NAMALWA (cell line): ENCODE results near the gene OPTC.
"Not testable (repeated sequence)": the region's sequence is repeated elsewhere in the genome, so short reads cannot be mapped to it uniquely, and the experiment has no call there.

Experiments
- DNase-seq: peaks from one replicate; pipeline ENCODE4 v3.0.0-alpha.2; 2015; ENCODE audit warnings: low spot score

The OPTC gene

GRCh38 chr1:203517426-203518110 lies 23.6 kb downstream of the OPTC start:
- DNase-seq = no peak

- DNase-seq = not testable (repeated sequence)
Measured at GRCh38 chr1:203518139-203518538, 24.2 kb downstream of the OPTC start.

- DNase-seq = no peak
Measured at GRCh38 chr1:203518541-203518940, 24.6 kb downstream of the OPTC start.

- DNase-seq = no peak
Measured at GRCh38 chr1:203519053-203519840, 25.3 kb downstream of the OPTC start.

GRCh38 chr1:203519896-203520295 lies 25.9 kb downstream of the OPTC start:
- no peak for DNase-seq

- DNase-seq = no peak
Measured at GRCh38 chr1:203520315-203520714, 26.4 kb downstream of the OPTC start.

GRCh38 chr1:203521074-203521794 lies 27.3 kb downstream of the OPTC start:
- no peak for DNase-seq

DNA sequence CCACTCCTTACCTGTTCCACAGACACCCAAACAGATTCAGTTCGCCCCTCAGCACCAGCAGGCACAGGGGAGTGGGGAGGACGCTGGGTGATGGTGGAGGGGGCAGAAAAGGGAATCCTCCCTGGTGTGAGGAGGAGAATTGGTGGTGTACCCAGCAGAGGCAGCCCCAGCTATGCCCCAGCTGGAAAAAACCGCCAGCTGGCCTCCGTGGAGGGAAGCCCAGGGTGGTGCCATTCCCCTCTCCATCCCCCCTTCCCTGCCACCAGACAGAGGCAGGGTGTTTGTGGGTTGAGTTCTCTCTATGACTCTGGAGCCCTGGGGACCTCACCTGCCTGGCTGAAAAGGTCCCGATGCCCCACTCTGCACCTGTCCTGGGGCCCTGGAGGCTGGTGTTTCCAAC lies 27.9 kb downstream of the OPTC start:
- DNase-seq = no peak

GRCh38 chr1:203522237-203522636 lies 28.3 kb downstream of the OPTC start:
- DNase-seq = no peak

GRCh38 chr1:203523667-203524066 lies 29.7 kb downstream of the OPTC start:
- DNase-seq = no peak

DNA sequence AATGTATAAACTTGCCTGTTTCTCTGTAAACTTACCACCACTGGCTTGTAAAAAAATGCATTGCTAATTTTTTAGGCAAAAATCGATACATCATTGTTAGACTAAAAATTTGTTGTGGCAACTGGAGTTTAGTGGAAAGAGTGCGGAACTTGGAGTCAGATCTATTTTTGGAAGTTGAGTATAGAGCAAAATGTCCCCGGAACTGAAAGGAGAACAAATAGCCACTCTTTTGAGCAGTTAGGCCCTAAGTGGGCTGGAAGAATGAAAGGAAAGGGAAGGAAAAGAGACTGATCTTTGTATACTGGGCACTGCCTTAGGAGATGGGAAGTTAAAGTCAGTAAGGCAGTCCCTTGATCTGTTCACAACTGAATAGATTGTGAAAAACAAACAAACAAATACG lies 30.2 kb downstream of the OPTC start:
- DNase-seq = no peak

DNA sequence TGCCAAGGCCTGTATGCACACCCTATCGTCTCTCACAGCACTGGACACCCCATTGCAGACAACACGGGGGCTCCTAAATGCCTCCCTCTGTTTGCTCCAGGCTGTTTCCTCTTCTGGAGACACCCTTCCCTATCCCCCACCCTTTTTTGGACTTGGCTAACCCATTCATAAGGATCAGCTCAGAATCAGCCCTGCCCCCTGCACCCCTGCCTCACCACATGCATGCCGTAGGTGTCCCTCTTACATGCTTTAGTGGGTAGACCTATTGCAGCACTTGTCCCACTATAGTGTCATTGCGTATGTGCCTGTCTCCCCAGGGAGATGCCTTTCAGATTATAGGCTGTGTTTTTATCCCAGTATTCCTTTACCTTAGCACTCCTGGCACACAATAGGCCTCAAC lies 30.9 kb downstream of the OPTC start:
- no peak for DNase-seq

DNA sequence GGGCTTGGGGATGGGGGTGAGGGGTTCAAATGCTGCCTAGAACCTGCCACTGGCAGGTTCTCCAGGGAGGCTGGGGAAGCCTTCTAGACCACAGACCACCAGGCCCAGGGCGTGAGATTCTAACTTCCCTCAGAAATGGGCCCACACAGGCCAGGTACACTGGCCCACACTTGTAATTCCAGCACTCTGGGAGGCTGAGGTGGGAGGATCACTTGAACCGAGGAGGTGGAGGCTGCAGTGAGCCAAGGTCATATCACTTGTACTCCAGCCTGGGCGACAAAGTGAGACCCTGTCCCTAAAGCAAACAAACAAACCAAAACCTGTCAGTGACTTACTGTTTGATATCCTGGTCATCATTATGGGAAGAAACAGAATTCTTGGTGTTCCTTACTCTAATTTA lies 31.7 kb downstream of the OPTC start:
- no peak for DNase-seq

DNA sequence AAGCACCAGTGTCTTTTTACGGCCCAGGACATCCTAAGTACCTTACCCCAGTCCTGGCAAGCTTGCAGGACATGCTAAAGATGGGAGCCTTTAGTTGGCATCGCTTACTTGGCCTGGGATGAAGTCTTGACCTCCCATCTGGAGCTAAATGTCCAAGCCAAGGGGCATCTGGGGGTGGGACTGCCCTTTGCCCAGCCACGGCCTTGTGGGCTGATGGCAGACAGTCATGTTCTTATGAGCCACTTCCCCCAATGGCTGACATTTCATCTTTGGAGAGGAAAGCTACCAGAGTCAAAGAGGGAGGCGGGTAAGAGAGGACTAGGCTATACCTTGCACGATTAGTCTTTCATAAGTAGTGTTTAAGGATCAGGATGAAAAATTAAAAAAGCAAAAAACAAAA lies 32.2 kb downstream of the OPTC start:
- DNase-seq = no peak

DNA sequence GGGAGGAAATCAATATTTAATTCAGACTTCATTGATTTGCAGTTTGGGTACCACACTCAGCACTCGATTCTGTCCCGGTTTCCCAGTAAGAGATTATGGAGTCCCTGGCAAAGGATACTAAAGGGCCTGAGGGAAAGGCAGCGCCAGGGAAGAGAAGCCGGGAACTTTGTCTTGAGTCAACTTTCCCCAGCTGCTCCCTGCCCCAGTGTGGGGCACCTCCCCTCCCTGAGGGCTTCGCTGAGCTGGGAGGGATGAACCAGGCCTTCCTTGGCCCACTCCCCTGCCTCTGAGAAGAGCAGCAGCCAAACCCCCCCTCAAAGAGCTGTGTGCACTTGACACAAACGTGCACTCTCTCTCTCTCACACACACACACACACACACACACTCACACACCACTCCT lies 32.6 kb downstream of the OPTC start:
- no peak for DNase-seq

DNA sequence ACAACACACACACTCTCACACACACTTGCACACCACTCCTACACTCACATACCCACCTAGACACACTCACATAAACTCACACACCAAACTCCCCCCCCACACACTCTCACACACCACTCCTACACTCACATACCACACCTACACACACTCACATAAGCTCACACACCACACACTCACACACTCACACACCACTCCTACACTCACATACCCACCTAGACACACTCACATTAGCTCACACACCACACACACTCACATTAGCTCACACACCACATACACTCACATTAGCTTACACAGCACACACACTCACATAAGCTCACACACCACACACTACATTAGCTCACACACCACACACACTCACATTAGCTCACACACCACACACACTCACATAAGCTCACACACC lies 33.1 kb downstream of the OPTC start:
- no peak for DNase-seq

- DNase-seq = no peak
Measured at GRCh38 chr1:203528063-203528462, 34.1 kb downstream of the OPTC start.

DNA sequence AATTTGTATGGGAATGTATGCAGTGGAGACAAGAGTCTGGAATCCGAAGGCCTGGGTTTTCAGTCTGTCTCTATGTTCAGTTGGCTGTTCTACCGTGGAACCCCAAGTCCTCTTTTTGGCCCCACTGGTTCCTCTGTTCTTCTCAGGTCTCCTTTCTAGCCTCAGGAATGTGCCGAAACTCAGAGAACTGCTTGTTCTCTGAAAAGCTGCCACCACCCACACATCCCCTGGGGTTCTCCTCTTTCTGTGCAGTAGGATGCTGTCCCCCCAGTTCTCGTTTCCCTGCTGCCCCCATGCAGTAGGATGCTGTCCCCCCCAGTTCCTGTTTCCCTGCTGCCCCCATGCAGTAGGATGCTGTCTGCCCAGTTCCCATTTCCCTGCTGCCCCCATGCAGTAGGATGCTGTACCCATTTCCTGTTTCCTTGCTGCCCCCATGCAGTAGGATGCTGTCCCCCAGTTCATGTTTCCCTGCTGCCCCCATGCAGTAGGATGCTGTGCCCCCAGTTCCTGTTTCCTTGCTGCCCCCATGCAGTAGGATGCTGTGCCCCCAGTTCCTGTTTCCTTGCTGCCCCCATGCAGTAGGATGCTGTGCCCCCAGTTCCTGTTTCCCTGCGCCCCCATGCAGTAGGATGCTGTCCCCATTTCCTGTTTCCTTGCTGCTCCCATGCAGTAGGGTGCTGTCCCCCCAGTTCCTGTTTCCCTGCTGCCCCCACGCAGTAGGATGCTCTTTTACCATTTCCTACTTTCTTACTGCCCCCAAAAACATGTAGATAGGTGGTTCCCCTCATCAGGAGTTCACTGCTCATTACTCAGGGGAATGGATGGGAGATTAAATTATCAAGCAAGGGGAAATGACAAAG lies 35.3 kb downstream of the OPTC start:
- no peak for DNase-seq

DNA sequence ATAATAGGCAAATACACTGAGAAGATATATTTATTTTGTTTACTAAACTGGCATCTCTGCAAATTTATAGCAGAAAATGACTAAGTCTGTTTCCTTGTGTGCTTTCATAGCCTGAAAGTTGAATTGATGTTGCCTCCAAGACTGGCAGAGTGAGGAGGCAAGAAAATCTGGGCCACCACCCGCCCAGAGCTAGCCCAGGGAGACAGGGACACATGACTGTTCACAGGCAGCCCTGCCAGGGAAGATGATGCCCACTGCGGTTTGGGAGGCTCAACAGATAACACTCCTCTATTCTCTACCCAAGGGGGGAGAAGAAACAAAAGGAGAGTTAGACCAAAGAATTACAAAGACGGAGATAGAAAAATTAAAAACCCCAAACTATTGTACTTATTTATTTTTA lies 37.1 kb downstream of the OPTC start:
- DNase-seq = no peak

DNA sequence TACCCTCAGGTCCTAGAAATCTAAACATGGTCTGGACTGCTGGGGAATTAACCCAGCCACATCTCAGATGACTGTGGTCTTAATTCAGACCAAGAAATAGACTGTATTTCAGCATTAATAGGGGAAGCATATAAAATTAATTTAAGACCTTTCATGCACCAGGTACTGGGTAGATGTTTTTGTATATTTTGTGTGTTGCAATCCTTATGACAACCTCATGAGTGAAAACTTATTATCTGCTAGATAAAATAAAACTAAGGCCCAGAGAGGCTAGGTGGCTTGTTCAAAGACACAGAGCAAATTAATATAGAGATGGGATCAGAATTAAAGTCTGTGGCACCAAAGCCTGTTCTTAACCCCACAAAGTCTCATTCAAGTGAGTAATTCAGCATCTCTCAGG lies 40.1 kb downstream of the OPTC start:
- no peak for DNase-seq

GRCh38 chr1:203534526-203534925 lies 40.6 kb downstream of the OPTC start:
- no peak for DNase-seq

DNA sequence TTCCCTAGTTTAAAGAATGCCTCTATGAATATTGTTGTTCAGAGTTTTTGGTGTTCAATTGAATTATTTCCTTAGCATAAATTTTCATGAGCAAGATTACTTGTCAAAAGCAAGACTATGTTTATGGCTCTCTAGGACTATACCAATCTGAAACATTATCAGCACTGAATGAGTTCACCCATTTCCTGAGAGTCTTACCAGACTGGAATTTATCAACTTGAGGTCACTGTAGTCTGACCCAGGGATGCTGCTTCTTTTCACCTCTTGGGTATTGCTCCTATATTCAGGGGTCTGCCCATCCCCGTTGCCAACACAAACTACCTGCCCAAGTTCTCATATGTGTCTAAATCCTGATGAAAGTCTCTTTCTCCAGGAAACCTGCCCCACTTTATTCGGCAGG lies 42.6 kb downstream of the OPTC start:
- DNase-seq = no peak
